ENCODE results near the gene ZSCAN2.

ZSCAN2 gene

DNA sequence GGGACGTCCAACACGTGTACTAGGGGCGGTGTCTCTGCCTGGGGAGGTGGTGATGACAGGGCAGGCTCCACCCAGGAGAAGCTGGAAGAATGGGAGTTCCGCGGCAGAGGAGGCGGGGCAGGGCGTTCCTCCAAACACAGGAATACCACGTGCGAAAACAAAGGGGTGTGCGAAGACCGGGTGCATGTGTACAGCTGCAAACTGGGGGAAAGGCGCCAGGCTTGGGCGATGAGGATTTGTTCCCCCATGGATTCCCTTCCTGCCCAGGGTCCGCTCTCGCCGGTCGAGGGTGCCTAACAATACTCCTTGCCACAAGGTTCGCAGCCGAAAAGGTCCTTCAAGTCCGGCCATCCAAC is 500 bp upstream of the ZSCAN2 start:
- CTCF ChIA-PET: interaction anchor here (1.4 kb wide), 1 partner anchor 53 kb away, joined by 3 read pairs; the partner anchor contains the start of gene WDR73
- peak overlapping the region; percentile 67 for H3K27ac ChIP-seq
- POLR2A ChIA-PET (ENCODE audit: low non-redundant PET): interaction anchor here (1.4 kb wide), 1 partner anchor 31 kb away, joined by 15 read pairs; no protein-coding TSS in a partner anchor
- DNase-seq (ENCODE audit: low spot score): peak; percentile 91
- TF ChIP-seq, protein P1, sequence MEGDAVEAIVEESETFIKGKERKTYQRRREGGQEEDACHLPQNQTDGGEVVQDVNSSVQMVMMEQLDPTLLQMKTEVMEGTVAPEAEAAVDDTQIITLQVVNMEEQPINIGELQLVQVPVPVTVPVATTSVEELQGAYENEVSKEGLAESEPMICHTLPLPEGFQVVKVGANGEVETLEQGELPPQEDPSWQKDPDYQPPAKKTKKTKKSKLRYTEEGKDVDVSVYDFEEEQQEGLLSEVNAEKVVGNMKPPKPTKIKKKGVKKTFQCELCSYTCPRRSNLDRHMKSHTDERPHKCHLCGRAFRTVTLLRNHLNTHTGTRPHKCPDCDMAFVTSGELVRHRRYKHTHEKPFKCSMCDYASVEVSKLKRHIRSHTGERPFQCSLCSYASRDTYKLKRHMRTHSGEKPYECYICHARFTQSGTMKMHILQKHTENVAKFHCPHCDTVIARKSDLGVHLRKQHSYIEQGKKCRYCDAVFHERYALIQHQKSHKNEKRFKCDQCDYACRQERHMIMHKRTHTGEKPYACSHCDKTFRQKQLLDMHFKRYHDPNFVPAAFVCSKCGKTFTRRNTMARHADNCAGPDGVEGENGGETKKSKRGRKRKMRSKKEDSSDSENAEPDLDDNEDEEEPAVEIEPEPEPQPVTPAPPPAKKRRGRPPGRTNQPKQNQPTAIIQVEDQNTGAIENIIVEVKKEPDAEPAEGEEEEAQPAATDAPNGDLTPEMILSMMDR (conservative IDR thresholded peaks at IDR 0.05; ENCODE audit: low read depth): no peak

DNA sequence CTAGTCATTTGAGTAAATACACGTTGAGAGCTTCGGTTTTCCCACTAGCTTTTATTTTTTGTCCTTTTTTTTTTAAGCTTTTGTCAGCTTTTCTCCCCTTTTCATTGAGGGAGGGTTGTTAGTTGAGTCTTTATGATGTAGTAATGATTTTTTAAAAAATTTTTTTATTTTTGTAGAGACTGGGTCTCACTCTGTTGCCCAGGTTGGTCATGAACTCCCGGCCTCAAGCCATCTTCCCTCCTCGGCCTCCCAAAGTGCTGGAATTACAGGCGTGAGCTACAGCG is 688 bp downstream of the ZSCAN2 start:
- DNase-seq (ENCODE audit: low spot score): no peak
- ChIA-PET CTCF (interaction anchor here (0.5 to 1.4 kb wide), 4 partner anchors 31 to 464 kb away, joined by 3 to 4 read pairs (median 3); partner anchors contain the start of gene WDR73), POLR2A (ENCODE audit: low non-redundant PET) (interaction anchor here (0.5 to 1.4 kb wide), 2 partner anchors 21 to 29 kb away, joined by 4 to 15 read pairs; no protein-coding TSS in a partner anchor)
- H3K27ac ChIP-seq: no peak overlapping the region
- TF ChIP-seq, protein P1 (conservative IDR thresholded peaks at IDR 0.05; ENCODE audit: low read depth): no peak

DNA sequence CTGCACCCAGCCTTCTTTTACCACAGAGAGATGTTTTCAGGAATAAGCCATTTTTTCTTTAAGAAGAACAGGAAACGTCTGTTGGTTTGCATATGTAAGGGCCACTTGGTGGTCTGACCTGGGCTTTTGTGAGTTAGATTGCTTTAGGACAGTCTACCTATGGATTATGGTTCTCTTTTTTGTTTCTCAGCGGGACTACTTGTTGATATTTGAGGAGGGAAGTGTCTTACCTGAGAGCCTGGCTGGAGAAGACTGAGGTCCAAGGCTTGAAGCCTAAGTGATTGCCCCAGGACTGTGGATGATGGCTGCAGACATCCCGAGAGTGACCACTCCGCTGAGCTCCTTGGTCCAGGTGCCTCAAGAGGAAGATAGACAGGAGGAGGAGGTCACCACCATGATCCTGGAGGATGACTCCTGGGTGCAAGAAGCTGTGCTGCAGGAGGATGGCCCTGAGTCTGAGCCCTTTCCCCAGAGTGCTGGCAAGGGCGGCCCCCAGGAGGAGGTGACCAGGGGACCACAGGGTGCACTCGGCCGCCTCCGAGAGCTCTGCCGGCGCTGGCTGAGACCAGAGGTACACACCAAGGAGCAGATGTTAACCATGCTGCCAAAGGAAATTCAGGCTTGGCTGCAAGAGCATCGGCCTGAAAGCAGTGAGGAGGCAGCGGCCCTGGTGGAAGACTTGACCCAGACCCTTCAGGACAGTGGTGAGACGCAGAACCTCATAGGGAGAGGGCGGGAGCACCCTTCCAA is 3.0 kb downstream of the ZSCAN2 start:
- no peak overlapping the region for H3K27ac ChIP-seq
- ChIA-PET POLR2A (ENCODE audit: low non-redundant PET) (no interaction called here), CTCF (no interaction called here)
- TF ChIP-seq, protein P1 (conservative IDR thresholded peaks at IDR 0.05; ENCODE audit: low read depth): no peak
- no peak for DNase-seq (ENCODE audit: low spot score)

DNA sequence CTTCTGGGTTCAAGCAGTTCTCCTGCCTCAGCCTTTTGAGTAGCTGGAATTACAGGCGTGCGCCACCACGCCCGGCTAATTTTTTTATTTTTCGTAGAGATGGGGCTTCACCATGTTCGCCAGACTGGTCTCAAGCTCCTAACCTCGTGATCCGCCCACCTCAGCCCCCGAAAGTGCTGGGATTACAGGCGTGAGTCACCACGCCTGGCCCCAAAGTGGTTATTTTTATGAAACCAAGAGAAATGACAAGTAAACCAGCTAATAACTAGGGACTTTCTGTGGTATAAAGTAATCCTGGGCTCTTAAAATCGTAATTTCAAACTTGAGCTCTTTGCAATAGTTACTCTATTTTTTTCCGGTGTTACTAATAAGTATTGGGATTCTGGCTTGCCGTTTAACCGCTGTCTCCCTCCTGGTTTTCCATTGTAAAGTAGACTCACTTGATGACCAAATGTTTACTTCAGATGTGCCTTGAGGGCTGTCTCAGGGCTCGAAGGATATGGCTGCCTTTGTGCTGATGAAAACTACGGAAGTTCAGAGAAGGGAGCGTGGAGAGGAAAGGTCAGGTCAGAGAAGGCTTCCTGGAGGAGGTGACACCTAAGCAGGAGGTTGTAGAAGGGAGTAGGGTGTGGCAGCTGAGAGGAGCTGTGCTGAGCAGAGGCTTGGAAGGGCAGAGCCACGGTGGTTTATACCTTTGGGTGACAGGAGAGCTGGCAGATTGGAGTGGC is 4.2 kb downstream of the ZSCAN2 start:
- TF ChIP-seq, protein P1 (conservative IDR thresholded peaks at IDR 0.05; ENCODE audit: low read depth): no peak
- DNase-seq (ENCODE audit: low spot score): no peak
- CTCF ChIA-PET: no interaction called here
- POLR2A ChIA-PET (ENCODE audit: low non-redundant PET): no interaction called here
- no peak overlapping the region for H3K27ac ChIP-seq

DNA sequence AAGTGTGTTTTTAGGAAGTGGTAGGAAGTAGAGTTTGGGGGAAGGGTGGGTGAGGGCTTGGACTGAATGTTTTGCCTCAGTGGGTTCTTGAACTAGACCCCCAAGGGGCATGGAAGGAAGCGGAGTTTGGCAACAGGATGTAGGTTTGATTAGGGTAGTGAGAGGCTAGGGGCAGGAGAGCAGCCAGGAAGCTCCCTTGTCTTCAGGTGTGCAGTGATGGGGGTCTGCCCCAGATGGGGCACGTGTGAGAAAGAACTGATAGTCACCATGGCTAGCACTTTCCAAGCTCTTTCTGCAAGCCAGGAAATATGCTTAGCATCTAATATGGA is 4.7 kb downstream of the ZSCAN2 start:
- POLR2A ChIA-PET (ENCODE audit: low non-redundant PET): no interaction called here
- no peak for DNase-seq (ENCODE audit: low spot score)
- CTCF ChIA-PET: no interaction called here
- H3K27ac ChIP-seq: no peak overlapping the region
- TF ChIP-seq, protein P1 (conservative IDR thresholded peaks at IDR 0.05; ENCODE audit: low read depth): no peak

DNA sequence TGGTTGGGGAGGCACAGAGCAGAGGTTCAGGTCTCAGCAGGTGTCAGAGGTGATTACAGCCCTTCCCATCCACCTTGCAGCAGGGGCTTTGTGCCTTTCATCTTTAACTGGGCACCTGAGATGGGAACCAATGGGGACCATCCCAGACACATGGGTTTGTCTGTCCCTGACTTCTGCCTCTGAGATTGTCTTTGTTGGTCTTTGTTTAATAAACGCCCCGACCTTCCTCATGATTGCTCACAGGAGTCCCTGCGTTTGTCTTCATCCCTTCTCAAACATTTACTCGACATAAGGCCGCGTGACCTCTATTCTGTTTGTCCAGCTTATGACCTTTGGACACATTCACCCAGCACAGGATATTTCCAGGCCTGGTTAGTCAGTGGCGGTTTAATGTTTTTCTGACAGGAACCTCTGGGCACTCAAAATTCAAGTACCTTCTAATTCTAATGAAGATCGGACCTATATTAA is 5.9 kb downstream of the ZSCAN2 start:
- CTCF ChIA-PET: no interaction called here
- TF ChIP-seq, protein P1 (conservative IDR thresholded peaks at IDR 0.05; ENCODE audit: low read depth): no peak
- DNase-seq (ENCODE audit: low spot score): no peak
- POLR2A ChIA-PET (ENCODE audit: low non-redundant PET): no interaction called here
- no peak overlapping the region for H3K27ac ChIP-seq
